ENCODE measurements around the gene PPP6R1. TPM values are rescaled to one million over a fixed set of nuclear protein-coding genes. Genes with fewer than 3 reads are reported as not detected.

The PPP6R1 gene
- total RNA-seq, 1 experiment from 2014 or later: 172 TPM

- H3K9me3 ChIP-seq (ENCODE audit: control insufficient read depth, insufficient read depth, low read depth, low read length): no peaks in the 10 kb centered on the region
- ATAC-seq (no peak), DNase-seq (ENCODE audit: low read depth, low spot score) (no peak)
- H3K4me3 ChIP-seq (ENCODE audit: low read depth in 2 of 2, low read length in 2 of 2): no peak overlapping the region
- H3K36me3 ChIP-seq (ENCODE audit: control insufficient read depth, insufficient read depth, low read length): peaks cover 20% of the 10 kb centered on the region
- TF ChIP-seq, protein P1, sequence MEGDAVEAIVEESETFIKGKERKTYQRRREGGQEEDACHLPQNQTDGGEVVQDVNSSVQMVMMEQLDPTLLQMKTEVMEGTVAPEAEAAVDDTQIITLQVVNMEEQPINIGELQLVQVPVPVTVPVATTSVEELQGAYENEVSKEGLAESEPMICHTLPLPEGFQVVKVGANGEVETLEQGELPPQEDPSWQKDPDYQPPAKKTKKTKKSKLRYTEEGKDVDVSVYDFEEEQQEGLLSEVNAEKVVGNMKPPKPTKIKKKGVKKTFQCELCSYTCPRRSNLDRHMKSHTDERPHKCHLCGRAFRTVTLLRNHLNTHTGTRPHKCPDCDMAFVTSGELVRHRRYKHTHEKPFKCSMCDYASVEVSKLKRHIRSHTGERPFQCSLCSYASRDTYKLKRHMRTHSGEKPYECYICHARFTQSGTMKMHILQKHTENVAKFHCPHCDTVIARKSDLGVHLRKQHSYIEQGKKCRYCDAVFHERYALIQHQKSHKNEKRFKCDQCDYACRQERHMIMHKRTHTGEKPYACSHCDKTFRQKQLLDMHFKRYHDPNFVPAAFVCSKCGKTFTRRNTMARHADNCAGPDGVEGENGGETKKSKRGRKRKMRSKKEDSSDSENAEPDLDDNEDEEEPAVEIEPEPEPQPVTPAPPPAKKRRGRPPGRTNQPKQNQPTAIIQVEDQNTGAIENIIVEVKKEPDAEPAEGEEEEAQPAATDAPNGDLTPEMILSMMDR (IDR thresholded peaks at IDR 0.05): no peak
- TF ChIP-seq POLR2AphosphoS5 (IDR thresholded peaks at IDR 0.05; ENCODE audit: low read depth, low read length): no peak
- no peak for TF ChIP-seq TCF7L2 (IDR thresholded peaks at IDR 0.05; ENCODE audit: low read depth, low read length)
- no peak for TF ChIP-seq SIN3A (IDR thresholded peaks at IDR 0.05; ENCODE audit: borderline replicate concordance, insufficient read depth, low read depth, low read length)
- no peak for TF ChIP-seq REST (IDR thresholded peaks at IDR 0.05; ENCODE audit: insufficient read depth in 1 of 2, low read depth in 2 of 2, low read length in 1 of 2)
- H3K27me3 ChIP-seq (ENCODE audit: control insufficient read depth, insufficient read depth, low read length): no peaks in the 10 kb centered on the region
- no peak overlapping the region for H3K27ac ChIP-seq (ENCODE audit: low read length)
- no TSS peak for BruUV-seq (replicated peaks)
- intact Hi-C loops (cut with micrococcal nuclease; ENCODE audit: unreplicated experiment) (no loop called here), in situ Hi-C loops (cut with HindIII; ENCODE audit: low pct_unique_long_range_greater_than_20kb, low sequenced_read_pairs) (no loop called here)
- CTCF ChIA-PET: no interaction called here
- no peaks in the 10 kb centered on the region for H3K4me1 ChIP-seq (ENCODE audit: control insufficient read depth, insufficient read depth, low read length)
- POLR2A ChIA-PET: no interaction called here
Measured at GRCh38 chr19:55199620-55200204, 59.1 kb downstream of the PPP6R1 start.

DNA sequence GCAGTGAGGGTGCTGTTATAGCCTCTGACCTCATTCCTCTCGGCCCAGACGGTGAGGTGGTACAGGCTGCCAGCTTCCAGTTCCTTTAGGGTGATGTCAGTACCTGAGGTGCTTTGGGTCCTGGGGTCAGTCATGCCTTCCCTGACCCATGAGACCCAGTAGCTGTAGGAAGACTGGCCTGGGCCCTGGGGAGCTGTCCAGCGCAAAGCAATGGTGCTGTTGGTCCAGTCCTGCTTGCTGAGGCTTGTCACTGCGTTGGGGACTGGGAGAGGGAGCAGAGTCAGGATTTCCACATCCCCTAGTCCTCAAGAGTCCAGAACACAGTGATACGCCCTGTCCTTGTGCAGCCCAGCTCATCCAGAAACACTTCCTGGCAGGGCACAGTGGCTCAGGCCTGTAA is 60.2 kb downstream of the PPP6R1 start:
- ChIA-PET CTCF (no interaction called here), POLR2A (interaction anchor here (0.6 kb wide), 1 partner anchor 10 kb away, joined by 4 read pairs; the partner anchor contains the start of gene PTPRH)
- Histone ChIP-seq H3K4me1 (ENCODE audit: control insufficient read depth, insufficient read depth, low read length) (no peaks in the 10 kb centered on the region), H3K4me3 (ENCODE audit: low read depth in 2 of 2, low read length in 2 of 2) (no peak overlapping the region), H3K36me3 (ENCODE audit: control insufficient read depth, insufficient read depth, low read length) (peaks cover 14% of the 10 kb centered on the region; the same call in 1 of the 2 replicates), H3K27me3 (ENCODE audit: control insufficient read depth, insufficient read depth, low read length) (no peaks in the 10 kb centered on the region), H3K27ac (ENCODE audit: low read length) (no peak overlapping the region), H3K9me3 (ENCODE audit: control insufficient read depth, insufficient read depth, low read depth, low read length) (no peaks in the 10 kb centered on the region)
- DNase-seq (ENCODE audit: low read depth, low spot score): no peak
- BruUV-seq (replicated peaks): no TSS peak
- in situ Hi-C loops (cut with HindIII; ENCODE audit: low pct_unique_long_range_greater_than_20kb, low sequenced_read_pairs) (no loop called here), intact Hi-C loops (cut with micrococcal nuclease; ENCODE audit: unreplicated experiment) (no loop called here)
- TF ChIP-seq, protein P1 (IDR thresholded peaks at IDR 0.05): no peak
- peak; percentile 80 to 87 for TF ChIP-seq REST (IDR thresholded peaks at IDR 0.05; ENCODE audit: insufficient read depth in 1 of 2, low read depth in 2 of 2, low read length in 1 of 2)
- ATAC-seq: no peak

Measured in Panc1 (cell line).